Tibial nerve (tissue), 4 donors: ENCODE results near the gene SCN2B. TPM values are rescaled to one million over a fixed set of nuclear protein-coding genes. Genes with fewer than 3 reads are reported as not detected.

Source experiments
- DNase-seq, 2 donors: peaks; one replicate each; pipeline ENCODE4 v3.0.0-alpha.2; 2019; ENCODE audit warnings: low spot score in 2 of 2
- H3K27ac ChIP-seq, 4 donors: fragments of 200-600 bp; sonication (generic) in 3 of 4; one replicate each; pipeline ENCODE4 v1.5.1; 2017 to 2019; ENCODE audit warnings: mild to moderate bottlenecking in 1 of 4
- H3K27me3 ChIP-seq, 2 donors: fragments of 200-600 bp; sonication (generic) in 1 of 2; one replicate each; pipeline versions ENCODE4 v1.5.1 to v1.6.0; 2017 to 2019
- H3K36me3 ChIP-seq, 3 donors: fragments of 200-600 bp; sonication (generic); one replicate each; pipeline ENCODE4 v1.5.1; 2018 to 2019
- H3K4me1 ChIP-seq, 4 donors: fragments of 200-600 bp; sonication (generic) in 3 of 4; one replicate each; pipeline ENCODE4 v1.5.1; 2017 to 2019
- H3K4me3 ChIP-seq, 4 donors: fragments of 200-600 bp; sonication (generic) in 3 of 4; one replicate each; pipeline ENCODE4 v1.5.1; 2017 to 2019; ENCODE audit warnings: mild to moderate bottlenecking in 1 of 4, moderate library complexity in 1 of 4
- H3K9me3 ChIP-seq, 4 donors: fragments of 200-600 bp; sonication (generic) in 3 of 4; one replicate each; pipeline ENCODE4 v1.5.1; 2017 to 2019
- CTCF ChIP-seq, 5 experiments: fragments of 200-600 bp in 3 of 5; fragments of 450-650 bp in 2 of 5; sonication (generic) in 3 of 5; IDR thresholded peaks; one replicate each; pipeline ENCODE4 v1.5.1; 2016 to 2019; ENCODE audit warnings: antibody characterized with exemption in 5 of 5, mild to moderate bottlenecking in 3 of 5, moderate library complexity in 2 of 5
- EP300 ChIP-seq, 2 donors: sonication (generic); formaldehyde crosslinking; IDR thresholded peaks; one replicate each; pipeline ENCODE4 v1.6.1; 2017; ENCODE audit warnings: antibody characterized with exemption in 2 of 2, mild to moderate bottlenecking in 1 of 2
- POLR2A ChIP-seq, 2 donors: fragments of 450-650 bp; IDR thresholded peaks; one replicate each; pipeline ENCODE4 v1.6.1; 2017; ENCODE audit warnings: antibody characterized with exemption in 2 of 2, mild to moderate bottlenecking in 2 of 2, moderate library complexity in 2 of 2
- WGBS, 2 donors: methylation state at CpG; one replicate each; pipeline ENCODE4 v1.1.5; 2018; 5-methylcytosine and 5-hydroxymethylcytosine counted together
- total RNA-seq, 4 donors: library from RNA; depleted of rRNA; stranded (reverse); fragments of >200 nt; gene quantifications; one replicate each; pipeline ENCODE4 v1.1.0, GENCODE V29; 2016

The SCN2B gene
- total RNA-seq, 4 donors from 2014 or later, result 0.78 to 1.3 (median 0.87) TPM; not detected in 1

DNA sequence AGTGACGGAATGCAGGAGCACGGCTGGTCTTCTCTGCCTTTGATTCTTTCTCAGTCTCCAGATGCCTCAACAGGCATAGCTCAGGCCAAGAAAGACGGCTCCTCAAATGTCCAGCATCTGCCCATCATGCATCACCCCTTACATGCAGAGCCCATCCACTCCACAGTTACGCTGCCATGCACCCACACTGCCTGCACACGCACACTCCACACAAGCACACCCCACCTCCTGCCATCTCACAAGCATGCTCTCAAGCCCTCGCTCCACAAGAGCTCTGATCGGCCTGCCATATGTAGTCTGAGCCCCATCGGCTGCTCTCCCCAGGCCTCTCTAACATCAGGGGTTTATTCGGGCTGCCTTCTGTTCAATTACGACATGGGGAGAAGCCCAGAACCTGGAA is 42.6 kb downstream of the SCN2B start:
- Histone ChIP-seq H3K4me1 (no peaks in the 10 kb centered on the region), H3K27ac (no peak overlapping the region), H3K9me3 (no peaks in the 10 kb centered on the region), H3K27me3 (peaks cover 0 to 18% of the 10 kb centered on the region in 2 donors), H3K4me3 (no peak overlapping the region), H3K36me3 (no peaks in the 10 kb centered on the region)
- TF ChIP-seq EP300 (IDR thresholded peaks at IDR 0.05) (no peak), CTCF (IDR thresholded peaks at IDR 0.05) (no peak), POLR2A (IDR thresholded peaks at IDR 0.05) (no peak)
- no peak for DNase-seq
- WGBS, 2 donors, result 84 to 91% methylated on average over 10 of the region's 10 CpGs

DNA sequence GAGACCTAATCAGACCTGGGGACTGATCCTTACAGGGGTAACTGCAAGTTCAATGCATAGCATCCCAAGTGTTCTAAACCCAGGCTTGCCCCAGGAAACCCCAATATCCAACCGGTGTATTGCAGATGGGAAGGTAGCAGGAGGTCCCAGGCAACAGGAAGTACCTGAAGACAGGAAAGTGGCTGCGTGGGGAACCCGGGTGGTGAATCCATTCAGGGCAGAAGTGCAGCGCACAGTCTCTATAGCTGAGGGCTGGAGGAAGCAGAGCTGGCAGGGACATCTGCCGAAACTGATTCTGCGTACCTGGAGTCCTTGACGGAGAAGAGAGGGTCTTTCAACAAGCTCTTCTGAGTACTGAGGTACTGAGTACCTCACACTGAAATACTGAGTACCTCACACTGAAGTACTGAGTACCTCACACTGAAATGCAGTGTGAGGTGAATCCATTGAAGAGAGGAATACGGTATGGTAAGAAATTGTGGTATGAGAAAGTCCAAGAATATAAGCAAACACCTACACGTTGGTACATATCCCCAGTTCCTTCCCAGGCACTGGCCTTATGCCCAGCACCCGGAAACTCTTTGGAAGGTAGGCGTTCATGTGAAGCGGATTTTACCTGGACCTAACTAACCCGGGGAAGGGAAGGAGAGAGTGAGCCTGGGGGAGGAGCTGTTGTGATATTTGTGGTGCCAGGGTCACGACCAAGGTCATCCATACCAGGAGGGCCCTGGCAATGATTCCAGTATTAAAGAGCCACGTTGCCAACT is 43.9 kb downstream of the SCN2B start:
- WGBS, 2 donors, result 81 to 87% methylated on average over 15 of the region's 15 CpGs

GRCh38 chr11:118129471-118130172 is 46.8 kb downstream of the SCN2B start:
- WGBS, 2 donors, result 58 to 68% methylated on average over 6 of the region's 6 CpGs
- no peaks in the 10 kb centered on the region for H3K4me1 ChIP-seq
- no peak for TF ChIP-seq CTCF (IDR thresholded peaks at IDR 0.05)
- no peak for TF ChIP-seq POLR2A (IDR thresholded peaks at IDR 0.05)
- TF ChIP-seq EP300 (IDR thresholded peaks at IDR 0.05), result no peak
- no peak overlapping the region for H3K27ac ChIP-seq
- H3K27me3 ChIP-seq, result peaks cover 0 to 4% of the 10 kb centered on the region in 2 donors
- H3K36me3 ChIP-seq, result no peaks in the 10 kb centered on the region
- H3K4me3 ChIP-seq, result no peak overlapping the region
- H3K9me3 ChIP-seq, result no peaks in the 10 kb centered on the region
- DNase-seq, result no peak

More for the DNA sequence above, 43.9 kb downstream of the SCN2B start:
- no peak overlapping the region for H3K27ac ChIP-seq
- no peaks in the 10 kb centered on the region for H3K9me3 ChIP-seq
- no peaks in the 10 kb centered on the region for H3K4me1 ChIP-seq
- no peak overlapping the region for H3K4me3 ChIP-seq
- no peaks in the 10 kb centered on the region for H3K36me3 ChIP-seq
- DNase-seq, result no peak
- peaks cover 0 to 13% of the 10 kb centered on the region in 2 donors for H3K27me3 ChIP-seq
- TF ChIP-seq POLR2A (IDR thresholded peaks at IDR 0.05), result no peak
- TF ChIP-seq EP300 (IDR thresholded peaks at IDR 0.05), result no peak
- no peak for TF ChIP-seq CTCF (IDR thresholded peaks at IDR 0.05)

GRCh38 chr11:118128721-118129470 is 47.5 kb downstream of the SCN2B start:
- H3K4me3 ChIP-seq, result no peak overlapping the region
- TF ChIP-seq POLR2A (IDR thresholded peaks at IDR 0.05) (no peak), EP300 (IDR thresholded peaks at IDR 0.05) (no peak), CTCF (IDR thresholded peaks at IDR 0.05) (no peak)
- H3K4me1 ChIP-seq, result no peaks in the 10 kb centered on the region
- no peak overlapping the region for H3K27ac ChIP-seq
- 46 to 52% methylated on average over 11 of the region's 11 CpGs for WGBS, 2 donors
- no peak for DNase-seq
- H3K36me3 ChIP-seq, result no peaks in the 10 kb centered on the region
- H3K9me3 ChIP-seq, result no peaks in the 10 kb centered on the region
- H3K27me3 ChIP-seq, result peaks cover 0 to 4% of the 10 kb centered on the region in 2 donors
